ENCODE data around the gene IQSEC3. TPM values are rescaled to one million over a fixed set of nuclear protein-coding genes. Genes with fewer than 3 reads are reported as not detected.

IQSEC3 gene
- total RNA-seq, 4 donors from 2014 or later = 1.3 to 4.4 (median 3.3) TPM

GRCh38 chr12:108594-108993, 42.0 kb downstream of the IQSEC3 start:
- DNase-seq (ENCODE audit: low spot score) = no peak
- TF ChIP-seq, protein P1, sequence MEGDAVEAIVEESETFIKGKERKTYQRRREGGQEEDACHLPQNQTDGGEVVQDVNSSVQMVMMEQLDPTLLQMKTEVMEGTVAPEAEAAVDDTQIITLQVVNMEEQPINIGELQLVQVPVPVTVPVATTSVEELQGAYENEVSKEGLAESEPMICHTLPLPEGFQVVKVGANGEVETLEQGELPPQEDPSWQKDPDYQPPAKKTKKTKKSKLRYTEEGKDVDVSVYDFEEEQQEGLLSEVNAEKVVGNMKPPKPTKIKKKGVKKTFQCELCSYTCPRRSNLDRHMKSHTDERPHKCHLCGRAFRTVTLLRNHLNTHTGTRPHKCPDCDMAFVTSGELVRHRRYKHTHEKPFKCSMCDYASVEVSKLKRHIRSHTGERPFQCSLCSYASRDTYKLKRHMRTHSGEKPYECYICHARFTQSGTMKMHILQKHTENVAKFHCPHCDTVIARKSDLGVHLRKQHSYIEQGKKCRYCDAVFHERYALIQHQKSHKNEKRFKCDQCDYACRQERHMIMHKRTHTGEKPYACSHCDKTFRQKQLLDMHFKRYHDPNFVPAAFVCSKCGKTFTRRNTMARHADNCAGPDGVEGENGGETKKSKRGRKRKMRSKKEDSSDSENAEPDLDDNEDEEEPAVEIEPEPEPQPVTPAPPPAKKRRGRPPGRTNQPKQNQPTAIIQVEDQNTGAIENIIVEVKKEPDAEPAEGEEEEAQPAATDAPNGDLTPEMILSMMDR (IDR thresholded peaks at IDR 0.05) = no peak
- no peak for ATAC-seq (ENCODE audit: low FRiP score)

GRCh38 chr12:109446-109845, 42.9 kb downstream of the IQSEC3 start:
- no peak for ATAC-seq (ENCODE audit: low FRiP score)
- no peak for DNase-seq (ENCODE audit: low spot score)
- TF ChIP-seq, protein P1 (IDR thresholded peaks at IDR 0.05) = no peak

DNA sequence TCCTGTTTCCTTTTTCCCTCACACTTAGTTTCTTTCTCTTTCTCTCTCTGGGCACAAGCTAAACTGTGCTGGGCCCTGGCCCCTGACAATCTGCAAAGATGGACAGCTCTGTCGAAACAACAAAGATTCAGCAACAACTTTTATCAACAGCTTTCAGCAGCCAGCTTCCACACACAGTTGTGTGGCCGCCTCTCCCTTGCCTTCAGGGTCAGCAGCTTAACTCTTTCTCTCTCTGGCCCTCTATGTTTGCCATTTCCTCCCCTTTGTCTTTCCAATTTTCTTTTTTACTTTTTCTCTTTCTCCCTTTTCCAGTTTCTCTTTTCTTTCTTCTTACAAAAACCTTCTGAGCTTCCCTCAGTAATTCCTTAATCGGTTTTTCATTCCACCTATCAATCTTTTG, 43.3 kb downstream of the IQSEC3 start:
- DNase-seq (ENCODE audit: low spot score) (no peak), ATAC-seq (ENCODE audit: low FRiP score) (no peak)
- TF ChIP-seq, protein P1 (IDR thresholded peaks at IDR 0.05) = no peak

- ATAC-seq (ENCODE audit: low FRiP score) (no peak), DNase-seq (ENCODE audit: low spot score) (no peak)
- TF ChIP-seq, protein P1 (IDR thresholded peaks at IDR 0.05) = no peak
Observed at GRCh38 chr12:111699-112493, 45.3 kb downstream of the IQSEC3 start.

- TF ChIP-seq, protein P1 (IDR thresholded peaks at IDR 0.05) = no peak
- DNase-seq (ENCODE audit: low spot score) = no peak
- no peak for ATAC-seq (ENCODE audit: low FRiP score)
Observed at GRCh38 chr12:113347-113746, 46.8 kb downstream of the IQSEC3 start.

DNA sequence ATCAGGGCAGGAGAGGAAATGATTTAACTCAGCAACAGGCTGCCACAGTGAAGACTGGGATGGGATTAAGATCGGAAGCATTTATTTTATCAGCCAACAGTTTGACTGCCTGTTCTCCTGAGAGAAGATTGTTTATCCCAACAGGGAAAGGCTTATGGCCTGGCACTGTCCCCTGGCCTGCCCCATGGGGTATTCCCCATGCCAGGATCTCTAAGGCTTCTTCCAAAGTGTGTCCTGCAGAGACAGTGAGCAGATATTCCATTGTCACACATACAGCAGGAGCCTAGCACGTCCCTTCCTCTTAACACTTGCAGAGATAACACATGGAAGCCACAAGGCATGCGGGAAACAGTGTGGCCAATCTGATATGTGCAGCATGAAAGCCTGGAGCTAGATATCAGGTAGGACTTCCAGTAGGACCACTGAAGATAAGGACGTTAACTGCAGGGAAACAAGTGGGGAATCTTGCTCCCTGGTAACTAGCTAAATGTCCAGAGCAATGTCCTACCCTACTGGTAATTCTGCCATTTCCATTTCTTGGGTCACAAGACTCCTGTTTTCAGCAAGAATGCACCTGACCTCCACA, 48.2 kb downstream of the IQSEC3 start:
- DNase-seq (ENCODE audit: low spot score) (no peak), ATAC-seq (ENCODE audit: low FRiP score) (no peak)
- TF ChIP-seq, protein P1 (IDR thresholded peaks at IDR 0.05) = no peak

- DNase-seq (ENCODE audit: low spot score) (no peak), ATAC-seq (ENCODE audit: low FRiP score) (no peak)
- TF ChIP-seq, protein P1 (IDR thresholded peaks at IDR 0.05) = no peak
Observed at GRCh38 chr12:115518-115917, 49.0 kb downstream of the IQSEC3 start.
